SH-SY5Y (cell line): ENCODE results near the gene NRAS.

ENCODE experiments used
- GATA2 ChIP-seq: IDR thresholded peaks from 2 replicates; pipeline ENCODE4 v1.6.1; 2011; ENCODE audit warnings: mild to moderate bottlenecking, low read depth, low read length
- GATA3 ChIP-seq: IDR thresholded peaks from 2 replicates; pipeline ENCODE4 v1.6.1; 2011; ENCODE audit warnings: low read depth, mild to moderate bottlenecking, low read length, moderate library complexity

DNA sequence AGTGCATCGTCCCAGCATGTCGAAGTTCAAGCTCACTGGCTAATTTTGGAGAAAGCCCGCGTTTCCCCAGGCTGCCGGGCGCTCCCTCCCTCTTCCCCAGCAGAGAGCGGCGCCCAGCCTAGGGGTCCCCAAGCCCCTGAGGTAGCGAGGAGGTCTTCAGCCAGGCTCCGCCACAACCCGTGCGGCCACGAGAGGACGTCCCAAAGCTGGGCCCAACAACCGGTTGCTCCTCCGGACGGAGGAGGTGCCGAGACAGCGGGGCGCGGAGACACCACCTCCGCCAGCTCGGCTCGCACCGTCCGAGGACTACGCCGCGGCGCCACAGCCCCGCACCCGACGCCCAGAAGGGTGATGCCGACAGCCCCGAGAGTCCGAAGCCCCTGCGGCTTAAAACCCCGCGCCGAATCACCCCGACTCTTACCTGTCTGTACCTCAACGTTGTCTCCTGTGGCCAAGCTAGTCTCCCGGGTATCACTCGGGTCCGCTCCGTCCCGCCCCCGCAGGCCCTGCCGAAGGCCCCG, 46.9 kb downstream of the NRAS start, which contains the start of gene DENND2C:
- no peak for TF ChIP-seq GATA3
- TF ChIP-seq GATA2, result no peak
